ENCODE measurements around the gene FAM171A1. TPM values are rescaled to one million over a fixed set of nuclear protein-coding genes. Genes with fewer than 3 reads are reported as not detected.

The FAM171A1 gene
- total RNA-seq, 3 donors from 2014 or later: 7.6 to 11.7 (median 9.5) TPM

- intact Hi-C loops (cut with DNase I; ENCODE audit: low total_unique reads): no loop called here
- Histone ChIP-seq H3K4me1 (no peaks in the 10 kb centered on the region), H3K36me3 (no peaks in the 10 kb centered on the region), H3K9me3 (no peaks in the 10 kb centered on the region), H3K27ac (no peak overlapping the region), H3K4me3 (no peak overlapping the region), H3K27me3 (no peaks in the 10 kb centered on the region)
- no peak for DNase-seq (ENCODE audit: low spot score in 2 of 2)
- no peak for TF ChIP-seq POLR2AphosphoS5 (IDR thresholded peaks at IDR 0.05)
These were observed 189.4 kb downstream of the FAM171A1 start for GRCh38 chr10:15181576-15182156.

- Histone ChIP-seq H3K36me3 (no peaks in the 10 kb centered on the region), H3K4me1 (no peaks in the 10 kb centered on the region), H3K4me3 (no peak overlapping the region), H3K27ac (no peak overlapping the region), H3K9me3 (no peaks in the 10 kb centered on the region), H3K27me3 (no peaks in the 10 kb centered on the region)
- no peak for TF ChIP-seq POLR2A (IDR thresholded peaks at IDR 0.05)
- TF ChIP-seq, protein P1, sequence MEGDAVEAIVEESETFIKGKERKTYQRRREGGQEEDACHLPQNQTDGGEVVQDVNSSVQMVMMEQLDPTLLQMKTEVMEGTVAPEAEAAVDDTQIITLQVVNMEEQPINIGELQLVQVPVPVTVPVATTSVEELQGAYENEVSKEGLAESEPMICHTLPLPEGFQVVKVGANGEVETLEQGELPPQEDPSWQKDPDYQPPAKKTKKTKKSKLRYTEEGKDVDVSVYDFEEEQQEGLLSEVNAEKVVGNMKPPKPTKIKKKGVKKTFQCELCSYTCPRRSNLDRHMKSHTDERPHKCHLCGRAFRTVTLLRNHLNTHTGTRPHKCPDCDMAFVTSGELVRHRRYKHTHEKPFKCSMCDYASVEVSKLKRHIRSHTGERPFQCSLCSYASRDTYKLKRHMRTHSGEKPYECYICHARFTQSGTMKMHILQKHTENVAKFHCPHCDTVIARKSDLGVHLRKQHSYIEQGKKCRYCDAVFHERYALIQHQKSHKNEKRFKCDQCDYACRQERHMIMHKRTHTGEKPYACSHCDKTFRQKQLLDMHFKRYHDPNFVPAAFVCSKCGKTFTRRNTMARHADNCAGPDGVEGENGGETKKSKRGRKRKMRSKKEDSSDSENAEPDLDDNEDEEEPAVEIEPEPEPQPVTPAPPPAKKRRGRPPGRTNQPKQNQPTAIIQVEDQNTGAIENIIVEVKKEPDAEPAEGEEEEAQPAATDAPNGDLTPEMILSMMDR (IDR thresholded peaks at IDR 0.05): no peak
- TF ChIP-seq POLR2AphosphoS5 (IDR thresholded peaks at IDR 0.05): no peak
- DNase-seq (ENCODE audit: low spot score in 2 of 2): no peak
- intact Hi-C loops (cut with DNase I; ENCODE audit: low total_unique reads): no loop called here
These were observed 190.4 kb downstream of the FAM171A1 start for GRCh38 chr10:15180736-15181135.

DNA sequence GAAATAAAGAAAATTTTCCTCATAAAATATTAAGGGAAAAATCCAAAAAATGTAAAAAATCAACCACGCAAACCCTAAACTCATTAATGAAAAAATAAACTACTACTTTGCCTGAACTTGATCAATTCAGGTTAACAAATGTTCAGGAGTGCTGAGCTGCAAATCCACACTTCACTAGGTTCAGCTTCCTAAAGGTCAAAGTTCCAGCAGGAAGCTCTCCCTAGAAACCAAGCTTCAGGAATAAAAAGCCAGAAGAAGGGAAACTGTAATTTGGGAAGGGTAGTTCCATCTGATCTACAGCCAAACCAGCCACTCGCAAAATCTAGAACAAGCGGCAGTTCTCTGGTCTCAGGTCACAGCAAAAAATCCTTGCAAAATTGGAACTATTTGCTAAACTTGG, 194.8 kb downstream of the FAM171A1 start:
- intact Hi-C loops (cut with DNase I; ENCODE audit: low total_unique reads): no loop called here
- Histone ChIP-seq H3K27ac (no peak overlapping the region), H3K9me3 (no peaks in the 10 kb centered on the region), H3K4me3 (no peak overlapping the region), H3K4me1 (no peaks in the 10 kb centered on the region), H3K36me3 (no peaks in the 10 kb centered on the region), H3K27me3 (no peaks in the 10 kb centered on the region)
- DNase-seq (ENCODE audit: low spot score in 2 of 2): no peak
- TF ChIP-seq POLR2AphosphoS5 (IDR thresholded peaks at IDR 0.05) (no peak), POLR2A (IDR thresholded peaks at IDR 0.05) (no peak)
- TF ChIP-seq, protein P1 (IDR thresholded peaks at IDR 0.05): no peak

GRCh38 chr10:15175587-15175986, 195.5 kb downstream of the FAM171A1 start:
- Histone ChIP-seq H3K4me1 (no peaks in the 10 kb centered on the region), H3K36me3 (no peaks in the 10 kb centered on the region), H3K4me3 (no peak overlapping the region), H3K9me3 (no peaks in the 10 kb centered on the region), H3K27me3 (no peaks in the 10 kb centered on the region), H3K27ac (no peak overlapping the region)
- TF ChIP-seq POLR2A (IDR thresholded peaks at IDR 0.05): no peak
- TF ChIP-seq, protein P1 (IDR thresholded peaks at IDR 0.05): no peak
- TF ChIP-seq POLR2AphosphoS5 (IDR thresholded peaks at IDR 0.05): no peak
- no peak for DNase-seq (ENCODE audit: low spot score in 2 of 2)
- intact Hi-C loops (cut with DNase I; ENCODE audit: low total_unique reads): no loop called here

GRCh38 chr10:15172306-15172840, 198.7 kb downstream of the FAM171A1 start:
- Histone ChIP-seq H3K4me3 (no peak overlapping the region), H3K4me1 (no peaks in the 10 kb centered on the region)
- intact Hi-C loops (cut with DNase I; ENCODE audit: low total_unique reads): no loop called here

More at GRCh38 chr10:15172306-15172840, 198.7 kb downstream of the FAM171A1 start:
- Histone ChIP-seq H3K36me3 (no peaks in the 10 kb centered on the region), H3K27me3 (no peaks in the 10 kb centered on the region), H3K27ac (no peak overlapping the region), H3K9me3 (no peaks in the 10 kb centered on the region)
- DNase-seq (ENCODE audit: low spot score in 2 of 2): peak in 1 of 2 donors; percentile 45
- TF ChIP-seq POLR2A (IDR thresholded peaks at IDR 0.05) (no peak), POLR2AphosphoS5 (IDR thresholded peaks at IDR 0.05) (no peak)
- TF ChIP-seq, protein P1 (IDR thresholded peaks at IDR 0.05): no peak
